ENCODE results near the gene ADARB2.

Gene ADARB2

DNA sequence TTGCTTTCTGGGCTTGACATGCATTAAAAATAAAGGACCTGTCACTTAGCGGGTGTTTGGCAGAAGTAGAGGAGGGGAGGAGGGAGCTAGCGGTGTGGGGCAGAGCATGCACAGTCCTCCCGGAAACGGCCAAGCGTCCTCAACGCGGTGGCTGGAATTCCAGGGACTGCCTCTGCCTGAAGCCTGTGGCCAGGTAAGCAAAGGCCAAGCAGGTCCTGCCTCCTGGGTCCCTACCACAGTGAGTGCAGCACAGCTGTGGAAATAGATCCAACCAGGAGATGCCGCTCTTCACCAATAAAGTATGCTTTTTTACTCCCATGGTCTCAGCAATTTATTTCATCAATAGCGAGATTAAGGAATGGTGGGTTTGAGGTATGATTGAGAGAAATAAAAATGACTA lies 357.7 kb downstream of the ADARB2 start:
- H3K4me3 ChIP-seq (ENCODE audit: low read depth, low read length): no peak overlapping the region
- TF ChIP-seq, protein P1, sequence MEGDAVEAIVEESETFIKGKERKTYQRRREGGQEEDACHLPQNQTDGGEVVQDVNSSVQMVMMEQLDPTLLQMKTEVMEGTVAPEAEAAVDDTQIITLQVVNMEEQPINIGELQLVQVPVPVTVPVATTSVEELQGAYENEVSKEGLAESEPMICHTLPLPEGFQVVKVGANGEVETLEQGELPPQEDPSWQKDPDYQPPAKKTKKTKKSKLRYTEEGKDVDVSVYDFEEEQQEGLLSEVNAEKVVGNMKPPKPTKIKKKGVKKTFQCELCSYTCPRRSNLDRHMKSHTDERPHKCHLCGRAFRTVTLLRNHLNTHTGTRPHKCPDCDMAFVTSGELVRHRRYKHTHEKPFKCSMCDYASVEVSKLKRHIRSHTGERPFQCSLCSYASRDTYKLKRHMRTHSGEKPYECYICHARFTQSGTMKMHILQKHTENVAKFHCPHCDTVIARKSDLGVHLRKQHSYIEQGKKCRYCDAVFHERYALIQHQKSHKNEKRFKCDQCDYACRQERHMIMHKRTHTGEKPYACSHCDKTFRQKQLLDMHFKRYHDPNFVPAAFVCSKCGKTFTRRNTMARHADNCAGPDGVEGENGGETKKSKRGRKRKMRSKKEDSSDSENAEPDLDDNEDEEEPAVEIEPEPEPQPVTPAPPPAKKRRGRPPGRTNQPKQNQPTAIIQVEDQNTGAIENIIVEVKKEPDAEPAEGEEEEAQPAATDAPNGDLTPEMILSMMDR (IDR thresholded peaks at IDR 0.05; ENCODE audit: low read depth, low read length): no peak

DNA sequence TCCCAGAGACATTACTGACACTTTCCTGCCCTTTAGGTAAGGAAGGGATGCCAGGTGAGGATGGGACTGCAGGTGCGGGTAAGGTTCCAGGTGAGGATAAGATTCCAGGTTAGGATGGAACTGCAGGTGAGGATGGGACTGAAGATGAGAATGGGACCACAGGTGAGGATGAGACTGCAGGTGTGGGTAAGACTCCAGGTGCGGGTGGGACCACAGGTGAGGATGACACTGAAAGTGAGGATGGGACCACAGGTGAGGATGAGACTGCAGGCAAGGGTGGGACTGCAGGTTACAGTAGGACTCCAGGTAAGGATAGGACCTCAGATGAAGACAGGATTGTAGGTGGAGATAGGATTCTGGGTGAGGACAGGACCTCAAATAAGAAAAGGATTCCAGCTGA lies 358.9 kb downstream of the ADARB2 start:
- H3K4me3 ChIP-seq (ENCODE audit: low read depth, low read length): no peak overlapping the region
- TF ChIP-seq, protein P1 (IDR thresholded peaks at IDR 0.05; ENCODE audit: low read depth, low read length): no peak

DNA sequence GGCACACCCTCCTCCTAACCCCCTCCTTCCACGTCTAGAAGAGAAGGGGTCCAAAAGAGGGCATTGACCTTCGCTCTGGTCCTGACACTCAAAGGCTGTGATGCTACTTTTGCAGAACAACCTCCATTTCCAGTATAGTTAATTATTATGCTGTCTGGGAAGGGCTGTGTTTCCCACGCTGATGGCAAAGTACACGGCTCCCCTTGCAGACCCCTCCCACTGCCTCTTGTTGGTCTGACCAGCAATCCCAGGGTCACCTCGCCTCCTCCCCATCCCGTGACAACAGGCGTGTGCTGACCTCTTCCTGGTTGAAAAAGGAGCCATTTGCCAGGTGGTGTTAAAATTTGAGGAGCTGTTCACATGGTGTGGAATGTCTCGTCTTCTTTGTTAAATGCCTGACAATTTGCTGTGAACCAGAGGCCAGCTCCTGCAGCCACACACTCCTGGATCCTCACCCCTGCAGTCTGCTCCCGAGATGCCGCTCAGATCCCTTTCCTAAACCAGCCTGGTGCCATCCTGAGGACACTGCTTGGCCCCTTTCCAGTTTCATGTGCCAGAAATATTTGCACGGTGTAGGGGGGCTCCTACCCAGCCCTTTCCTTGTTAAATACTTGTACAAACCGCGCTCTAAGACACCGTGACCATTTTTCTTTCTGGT lies 359.5 kb downstream of the ADARB2 start:
- no peak overlapping the region for H3K4me3 ChIP-seq (ENCODE audit: low read depth, low read length)
- TF ChIP-seq, protein P1 (IDR thresholded peaks at IDR 0.05; ENCODE audit: low read depth, low read length): no peak

DNA sequence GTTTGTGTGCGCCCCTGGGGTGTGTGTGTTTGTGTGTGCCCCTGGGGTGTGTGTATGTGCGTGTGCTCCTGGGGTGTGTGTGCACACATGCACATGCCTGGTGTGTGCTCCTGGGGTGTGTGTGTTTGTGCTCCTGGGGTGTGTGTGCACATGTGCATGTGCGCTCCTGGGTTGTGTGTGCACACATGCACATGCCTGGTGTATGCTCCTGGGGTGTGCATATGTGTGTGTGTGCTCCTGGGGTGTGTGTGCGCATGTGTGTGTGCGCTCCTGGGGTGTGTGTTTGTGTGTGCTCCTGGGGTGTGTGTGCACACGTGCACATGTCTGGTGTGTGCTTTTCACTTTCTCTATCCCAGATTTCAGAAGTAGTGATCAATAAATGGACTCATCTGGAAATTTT lies 360.1 kb downstream of the ADARB2 start:
- no peak overlapping the region for H3K4me3 ChIP-seq (ENCODE audit: low read depth, low read length)

DNA sequence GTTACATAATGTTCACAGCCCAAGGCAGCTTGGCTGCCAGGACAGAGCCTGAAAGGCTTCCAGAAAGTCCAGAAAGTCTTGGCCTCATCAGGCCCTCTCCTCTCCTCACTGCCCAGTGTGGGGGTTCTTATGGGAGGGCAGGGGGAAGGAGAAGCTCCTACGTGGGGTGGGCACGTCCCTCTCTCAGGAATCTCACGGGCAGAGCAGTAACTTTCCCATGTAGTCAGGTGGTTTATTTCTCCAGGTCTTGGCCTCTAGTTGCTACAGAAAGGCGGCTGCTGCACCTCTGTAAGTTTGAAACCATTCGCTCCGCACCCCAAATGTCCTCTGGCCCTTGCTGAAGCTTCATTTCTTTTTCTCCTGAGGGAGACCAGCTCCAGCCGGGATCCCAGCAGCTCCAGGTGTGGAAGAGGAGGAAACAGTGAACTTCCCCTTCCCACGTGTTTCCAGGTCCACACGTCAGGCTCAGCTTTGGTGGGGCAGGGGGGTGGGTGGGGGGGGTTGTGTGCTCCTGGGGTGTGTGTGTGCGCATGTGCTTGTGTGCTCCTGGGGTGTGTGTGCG lies 360.9 kb downstream of the ADARB2 start:
- TF ChIP-seq, protein P1 (IDR thresholded peaks at IDR 0.05; ENCODE audit: low read depth, low read length): no peak
- H3K4me3 ChIP-seq (ENCODE audit: low read depth, low read length): no peak overlapping the region

More for the DNA sequence above, 360.1 kb downstream of the ADARB2 start:
- TF ChIP-seq, protein P1 (IDR thresholded peaks at IDR 0.05; ENCODE audit: low read depth, low read length): no peak

DNA sequence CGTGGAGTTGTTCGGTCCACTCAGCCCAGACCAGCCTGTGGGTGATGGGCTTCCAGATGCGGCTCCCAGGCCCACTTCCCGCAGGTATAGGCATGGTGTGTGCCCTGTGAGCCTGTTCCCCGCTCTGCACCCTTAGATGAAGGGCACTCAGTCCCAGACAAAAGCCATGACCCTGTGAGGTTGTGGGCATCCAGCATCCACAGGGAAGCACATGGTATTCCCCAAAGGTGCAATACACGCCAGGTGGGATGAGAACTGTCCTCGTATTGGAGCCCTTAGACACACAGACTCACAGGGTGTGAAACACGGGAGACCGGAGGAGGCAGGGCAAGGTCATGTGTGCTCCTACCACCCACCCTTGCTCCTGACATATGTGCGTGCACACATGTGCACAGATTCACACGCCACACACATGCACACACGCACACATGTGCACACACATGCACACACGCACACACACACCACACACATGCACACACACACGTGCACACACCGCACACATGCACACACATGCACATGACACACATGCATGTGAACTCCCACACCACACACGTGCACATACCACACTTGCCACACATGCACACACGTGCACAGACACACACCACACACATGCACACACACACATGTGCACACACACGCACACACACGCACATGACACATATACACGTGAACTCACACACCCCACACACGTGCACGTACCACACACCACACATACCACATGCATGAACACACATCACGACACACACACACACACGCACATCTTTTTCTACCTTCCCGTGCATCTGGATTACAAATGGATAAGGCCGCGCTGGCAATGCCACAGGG lies 361.8 kb downstream of the ADARB2 start:
- TF ChIP-seq, protein P1 (IDR thresholded peaks at IDR 0.05; ENCODE audit: low read depth, low read length): no peak
- H3K4me3 ChIP-seq (ENCODE audit: low read depth, low read length): no peak overlapping the region
